ENCODE results near the gene TTC28. TPM values are rescaled to one million over a fixed set of nuclear protein-coding genes. Genes with fewer than 3 reads are reported as not detected.
A peak's percentile ranks its signal among the peaks of the same experiment; 100 is the strongest.
"Not testable (repeated sequence)": the region's sequence is repeated elsewhere in the genome, so short reads cannot be mapped to it uniquely, and the experiment has no call there.

Gene TTC28
- total and polyA plus RNA-seq, 2 donors (not counting 1 experiment from before 2014, with no cell fraction given) = 8.2 to 31.4 TPM

GRCh38 chr22:28198692-28199091 lies 480.9 kb downstream of the TTC28 start:
- Histone ChIP-seq H4K20me1 (ENCODE audit: control insufficient read depth, extremely low read depth, insufficient read depth, low read length) (no peaks in the 10 kb centered on the region), H3K9me3 (ENCODE audit: control insufficient read depth, insufficient read depth, low read depth, low read length) (no peaks in the 10 kb centered on the region), H3K4me2 (ENCODE audit: extremely low read depth, insufficient read depth, low read length) (no peak overlapping the region), H3K9ac (ENCODE audit: insufficient read depth, low read length) (no peak overlapping the region), H3K4me3 (replicated peaks in 1 of 4; ENCODE audit: control extremely low read depth in 1 of 4, insufficient read depth in 1 of 4, low read depth in 3 of 4, low read length in 4 of 4) (no peak overlapping the region), H3K27me3 (ENCODE audit: control insufficient read depth, insufficient read depth, low read length) (no peaks in the 10 kb centered on the region), H3K4me1 (ENCODE audit: control insufficient read depth, extremely low read depth, insufficient read depth, low read length) (no peaks in the 10 kb centered on the region), H3K79me2 (ENCODE audit: control insufficient read depth, insufficient read depth, low read length) (no peaks in the 10 kb centered on the region), H3K36me3 (ENCODE audit: control insufficient read depth, insufficient read depth, low read length) (no peaks in the 10 kb centered on the region), H3K27ac (ENCODE audit: insufficient read depth, low read length) (no peak overlapping the region), H2AFZ (ENCODE audit: low read length) (no peak overlapping the region)
- no peak for TF ChIP-seq EZH2 (IDR thresholded peaks at IDR 0.05; ENCODE audit: low read length, missing control alignments)
- no peak for TF ChIP-seq CTCF (conservative IDR thresholded peaks at IDR 0.05 in 1 of 2, IDR thresholded peaks at IDR 0.05 in 1 of 2; ENCODE audit: low read depth in 1 of 2, low read length in 2 of 2)
- peak in 1 of 2 donors; percentile 23 for DNase-seq (ENCODE audit: low read depth in 2 of 2)

GRCh38 chr22:28191571-28191970 lies 488.1 kb downstream of the TTC28 start:
- H3K4me1 ChIP-seq (ENCODE audit: control insufficient read depth, extremely low read depth, insufficient read depth, low read length); H3K27me3 ChIP-seq (ENCODE audit: control insufficient read depth, insufficient read depth, low read length); H3K27ac ChIP-seq (ENCODE audit: insufficient read depth, low read length); DNase-seq (ENCODE audit: low read depth in 2 of 2); H3K4me2 ChIP-seq (ENCODE audit: extremely low read depth, insufficient read depth, low read length); H3K9me3 ChIP-seq (ENCODE audit: control insufficient read depth, insufficient read depth, low read depth, low read length); H4K20me1 ChIP-seq (ENCODE audit: control insufficient read depth, extremely low read depth, insufficient read depth, low read length); H3K4me3 ChIP-seq (replicated peaks in 1 of 4; ENCODE audit: control extremely low read depth in 1 of 4, insufficient read depth in 1 of 4, low read depth in 3 of 4, low read length in 4 of 4); H3K9ac ChIP-seq (ENCODE audit: insufficient read depth, low read length); H2AFZ ChIP-seq (ENCODE audit: low read length); H3K79me2 ChIP-seq (ENCODE audit: control insufficient read depth, insufficient read depth, low read length); H3K36me3 ChIP-seq (ENCODE audit: control insufficient read depth, insufficient read depth, low read length): not testable (repeated sequence)

DNA sequence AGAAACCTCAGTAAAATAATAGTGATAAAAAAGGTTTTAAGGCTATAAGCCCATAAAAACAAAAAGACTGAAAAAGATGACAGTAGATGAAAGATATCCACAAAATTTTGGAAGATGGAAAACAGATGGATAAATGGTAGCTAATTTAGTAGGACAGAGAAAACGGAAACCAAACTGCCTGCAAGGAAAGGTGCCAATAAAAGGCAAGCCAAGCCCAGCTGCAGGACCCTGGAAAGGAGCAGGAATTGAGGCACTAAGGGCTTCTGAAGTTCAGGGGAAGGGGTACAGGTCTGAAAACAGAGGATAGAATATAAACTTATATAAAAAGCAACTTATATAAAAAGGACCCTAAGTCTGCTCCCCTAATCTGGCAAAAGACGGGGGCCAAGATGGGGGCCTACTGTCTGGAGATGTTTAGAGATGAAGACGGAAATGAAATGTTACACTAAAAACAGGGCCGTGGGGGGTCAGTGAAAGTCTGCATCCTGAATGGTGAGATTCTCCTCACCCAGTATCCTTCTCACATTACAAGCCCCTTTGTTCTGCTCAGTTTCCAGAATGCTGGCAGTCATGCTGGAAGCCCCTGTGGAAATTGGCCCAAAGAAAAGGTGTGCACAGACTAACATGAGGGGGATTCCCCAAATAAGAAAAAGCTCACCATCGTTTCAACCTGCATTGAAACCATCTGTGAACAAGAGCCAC lies 491.3 kb downstream of the TTC28 start:
- Histone ChIP-seq H4K20me1 (ENCODE audit: control insufficient read depth, extremely low read depth, insufficient read depth, low read length) (no peaks in the 10 kb centered on the region), H3K4me3 (replicated peaks in 1 of 4; ENCODE audit: control extremely low read depth in 1 of 4, insufficient read depth in 1 of 4, low read depth in 3 of 4, low read length in 4 of 4) (no peak overlapping the region), H2AFZ (ENCODE audit: low read length) (no peak overlapping the region), H3K36me3 (ENCODE audit: control insufficient read depth, insufficient read depth, low read length) (no peaks in the 10 kb centered on the region), H3K4me1 (ENCODE audit: control insufficient read depth, extremely low read depth, insufficient read depth, low read length) (no peaks in the 10 kb centered on the region), H3K27ac (ENCODE audit: insufficient read depth, low read length) (no peak overlapping the region), H3K4me2 (ENCODE audit: extremely low read depth, insufficient read depth, low read length) (no peak overlapping the region), H3K9ac (ENCODE audit: insufficient read depth, low read length) (no peak overlapping the region), H3K9me3 (ENCODE audit: control insufficient read depth, insufficient read depth, low read depth, low read length) (no peaks in the 10 kb centered on the region), H3K79me2 (ENCODE audit: control insufficient read depth, insufficient read depth, low read length) (no peaks in the 10 kb centered on the region), H3K27me3 (ENCODE audit: control insufficient read depth, insufficient read depth, low read length) (no peaks in the 10 kb centered on the region)
- TF ChIP-seq EZH2 (IDR thresholded peaks at IDR 0.05; ENCODE audit: low read length, missing control alignments) (no peak), CTCF (conservative IDR thresholded peaks at IDR 0.05 in 1 of 2, IDR thresholded peaks at IDR 0.05 in 1 of 2; ENCODE audit: low read depth in 1 of 2, low read length in 2 of 2) (no peak)
- no peak for DNase-seq (ENCODE audit: low read depth in 2 of 2)
